Measurements from ENCODE around the gene S100A11.

Gene S100A11

GRCh38 chr1:152039461-152039860 lies 2.7 kb upstream of the S100A11 start:
- H3K4me3 ChIP-seq (ENCODE audit: low read depth, low read length) = no peak overlapping the region
- no peak for TF ChIP-seq CTCF (IDR thresholded peaks at IDR 0.05; ENCODE audit: borderline replicate concordance, insufficient read depth, low read depth, low read length)

- no peak for TF ChIP-seq CTCF (IDR thresholded peaks at IDR 0.05; ENCODE audit: borderline replicate concordance, insufficient read depth, low read depth, low read length)
- no peak overlapping the region for H3K4me3 ChIP-seq (ENCODE audit: low read depth, low read length)
Observed at GRCh38 chr1:152038871-152039270, 2.1 kb upstream of the S100A11 start.

- H3K4me3 ChIP-seq (ENCODE audit: low read depth, low read length) = peak overlapping the region; percentile 48
- TF ChIP-seq CTCF (IDR thresholded peaks at IDR 0.05; ENCODE audit: borderline replicate concordance, insufficient read depth, low read depth, low read length) = no peak
Observed at GRCh38 chr1:152035539-152036266, 1.1 kb downstream of the S100A11 start.

GRCh38 chr1:152034654-152035538 lies 1.9 kb downstream of the S100A11 start:
- H3K4me3 ChIP-seq (ENCODE audit: low read depth, low read length) = peak overlapping the region; percentile 1
- peak; percentile 72 for TF ChIP-seq CTCF (IDR thresholded peaks at IDR 0.05; ENCODE audit: borderline replicate concordance, insufficient read depth, low read depth, low read length)

GRCh38 chr1:152034324-152034653 lies 2.5 kb downstream of the S100A11 start:
- no peak for TF ChIP-seq CTCF (IDR thresholded peaks at IDR 0.05; ENCODE audit: borderline replicate concordance, insufficient read depth, low read depth, low read length)
- H3K4me3 ChIP-seq (ENCODE audit: low read depth, low read length) = peak overlapping the region; percentile 1

- no peak for TF ChIP-seq CTCF (IDR thresholded peaks at IDR 0.05; ENCODE audit: borderline replicate concordance, insufficient read depth, low read depth, low read length)
- H3K4me3 ChIP-seq (ENCODE audit: low read depth, low read length) = no peak overlapping the region
Observed at GRCh38 chr1:152029929-152030211, 6.9 kb downstream of the S100A11 start.
